Erythroblast (primary cell): ENCODE measurements around the gene PLCH2.

Experiments used
- GATA1 ChIP-seq: IDR thresholded peaks from 2 replicates; pipeline ENCODE4 v1.6.1; 2011; ENCODE audit warnings: low read depth, mild to moderate bottlenecking, control low read depth, low read length, moderate library complexity
- POLR2A ChIP-seq: IDR thresholded peaks from 2 replicates; pipeline ENCODE4 v1.6.1; 2011; ENCODE audit warnings: mild to moderate bottlenecking, low read length

GRCh38 chr1:2452932-2453315 is 23.2 kb upstream of the PLCH2 start:
- TF ChIP-seq POLR2A: no peak
- TF ChIP-seq GATA1: no peak
